ENCODE results near the gene CDH2.

GRCh38 chr18:28134774-28135173, 42.2 kb downstream of the CDH2 start:
- TF ChIP-seq GATA3 (IDR thresholded peaks at IDR 0.05; ENCODE audit: low read depth, low read length) (no peak), GATA2 (IDR thresholded peaks at IDR 0.05; ENCODE audit: low read depth, low read length) (no peak)

Measured in SH-SY5Y (cell line).